HepG2 (cell line): ENCODE measurements around the gene OXSM. TPM values are rescaled to one million over a fixed set of nuclear protein-coding genes. Genes with fewer than 3 reads are reported as not detected.
A peak's percentile ranks its signal among the peaks of the same experiment; 100 is the strongest.

Experiments
- ATF7 ChIP-seq, 2 experiments: fragments of 450-650 bp in 1 of 2; sonication (generic) in 1 of 2; formaldehyde crosslinking in 1 of 2; IDR thresholded peaks; 2 replicates each; pipeline versions ENCODE4 v1.4.0 to v1.6.1; 2016 to 2020; ENCODE audit warnings: antibody characterized with exemption in 1 of 2, mild to moderate bottlenecking in 1 of 2, missing genetic modification reagents in 1 of 2
- GABPB1 ChIP-seq: IDR thresholded peaks from 2 replicates; pipeline ENCODE4 v1.6.1; 2016; ENCODE audit warnings: mild to moderate bottlenecking, missing genetic modification reagents, moderate library complexity, missing compliant biosample characterization
- GLI4 ChIP-seq: sonication (generic); formaldehyde crosslinking; IDR thresholded peaks from 2 replicates; pipeline ENCODE4 v1.5.1; 2020; ENCODE audit warnings: missing genetic modification reagents, mild to moderate bottlenecking, moderate library complexity, borderline replicate concordance
- HMG20A ChIP-seq: IDR thresholded peaks from 2 replicates; pipeline ENCODE4 v1.6.1; 2016; ENCODE audit warnings: borderline replicate concordance
- KAT8 ChIP-seq: IDR thresholded peaks from 2 replicates; pipeline ENCODE4 v1.6.1; 2016; ENCODE audit warnings: missing genetic modification reagents, missing compliant biosample characterization
- RCOR2 ChIP-seq: IDR thresholded peaks from 2 replicates; pipeline ENCODE4 v1.6.1; 2016; ENCODE audit warnings: missing biosample characterization, missing genetic modification reagents
- SMAD9 ChIP-seq: sonication (generic); formaldehyde crosslinking; IDR thresholded peaks from 2 replicates; pipeline ENCODE4 v1.5.1; 2020; ENCODE audit warnings: mild to moderate bottlenecking, missing genetic modification reagents
- SNAPC4 ChIP-seq: sonication (generic); formaldehyde crosslinking; IDR thresholded peaks from 2 replicates; pipeline ENCODE4 v1.4.0; 2020; ENCODE audit warnings: mild to moderate bottlenecking, missing genetic modification reagents
- TAF1 ChIP-seq: sonication (generic); formaldehyde crosslinking; IDR thresholded peaks from 2 replicates; pipeline ENCODE4 v1.4.0; 2020; ENCODE audit warnings: missing genetic modification reagents
- TEAD2 ChIP-seq: sonication (generic); formaldehyde crosslinking; IDR thresholded peaks from 2 replicates; pipeline ENCODE4 v1.9.0; 2021; ENCODE audit warnings: missing genetic modification reagents
- TFDP1 ChIP-seq: IDR thresholded peaks from 2 replicates; pipeline ENCODE4 v1.6.1; 2016; ENCODE audit warnings: missing compliant biosample characterization, missing genetic modification reagents, borderline replicate concordance
- TSC22D2 ChIP-seq: sonication (generic); formaldehyde crosslinking; IDR thresholded peaks from 2 replicates; pipeline ENCODE4 v1.5.1; 2020; ENCODE audit warnings: missing genetic modification reagents, mild to moderate bottlenecking, borderline replicate concordance
- ZFAT ChIP-seq: sonication (generic); formaldehyde crosslinking; conservative IDR thresholded peaks from 2 replicates; pipeline ENCODE4 v1.8.1; 2023; ENCODE audit warnings: missing genetic modification reagents, inconsistent platforms
- ZKSCAN8 ChIP-seq: IDR thresholded peaks from 2 replicates; pipeline ENCODE4 v1.6.1; 2016; ENCODE audit warnings: borderline replicate concordance, missing genetic modification reagents, missing compliant biosample characterization
- ZNF17 ChIP-seq: sonication (generic); formaldehyde crosslinking; IDR thresholded peaks from 2 replicates; pipeline ENCODE4 v1.5.0; 2020; ENCODE audit warnings: mild to moderate bottlenecking, missing genetic modification reagents
- ZNF224 ChIP-seq: sonication (generic); formaldehyde crosslinking; IDR thresholded peaks from 2 replicates; pipeline ENCODE4 v1.5.0; 2020; ENCODE audit warnings: mild to moderate bottlenecking, missing genetic modification reagents
- ZNF382 ChIP-seq: sonication (generic); formaldehyde crosslinking; IDR thresholded peaks from 2 replicates; pipeline ENCODE4 v1.5.0; 2020; ENCODE audit warnings: missing genetic modification reagents, mild to moderate bottlenecking, borderline replicate concordance
- ZNF552 ChIP-seq: sonication (generic); formaldehyde crosslinking; IDR thresholded peaks from 2 replicates; pipeline ENCODE4 v1.9.0; 2022; ENCODE audit warnings: missing genetic modification reagents, mild to moderate bottlenecking, borderline replicate concordance
- ZNF605 ChIP-seq: sonication (generic); formaldehyde crosslinking; IDR thresholded peaks from 2 replicates; pipeline ENCODE4 v1.8.0; 2022; ENCODE audit warnings: mild to moderate bottlenecking, missing genetic modification reagents
- ZSCAN31 ChIP-seq: sonication (generic); formaldehyde crosslinking; IDR thresholded peaks from 2 replicates; pipeline ENCODE4 v1.5.0; 2020; ENCODE audit warnings: low read depth, mild to moderate bottlenecking, missing genetic modification reagents
- polyA plus RNA-seq, 8 experiments: library from polyadenylated mRNA; depleted of rRNA in 3 of 8; stranded (reverse) in 7 of 8; unstranded in 1 of 8; fragments of >200 nt; fragmentation: Illumina TruSeq in 4 of 8; extraction: Trizol in 4 of 8; gene quantifications; 2 replicates each; pipeline versions ENCODE4 v1.2.1 to v1.2.3, GENCODE V29; 2011 to 2016; ENCODE audit warnings: low read depth in 4 of 8, missing spikeins in 1 of 8, mixed read lengths in 1 of 8; ENCODE audit not compliant: insufficient read depth in 1 of 8
- total RNA-seq, 5 experiments: library from RNA; depleted of rRNA; stranded (reverse); fragments of >200 nt; fragmentation: Illumina TruSeq; extraction: Trizol; gene quantifications; 2 replicates each; pipeline ENCODE4 v1.2.3, GENCODE V29; 2016; ENCODE audit warnings: low read depth in 1 of 5
- TF ChIP-seq, protein P1 (sequence below): sonication (generic); formaldehyde crosslinking; IDR thresholded peaks from 2 replicates; pipeline ENCODE4 v1.8.0; 2022; ENCODE audit warnings: mild to moderate bottlenecking, missing genetic modification reagents; ENCODE audit not compliant: insufficient replicate concordance

The OXSM gene
- total and polyA plus RNA-seq, 2 of the 13 experiments (the other 11 are each of a cell fraction or from before 2014, with no cell fraction given): 18.2 to 34.4 TPM

- 0 out of 2 replicates have a peak, but pooled peaks have one; percentile 17 for TF ChIP-seq ZNF605
- no peak; the same call in 1 of the 2 replicates for TF ChIP-seq SMAD9 (CRISPR knock-in tag)
- no peak for TF ChIP-seq ATF7 (IDR thresholded peaks at IDR 0.05)
- peak; percentile 67; the same call in 1 of the 2 replicates for TF ChIP-seq ATF7 (CRISPR knock-in tag; IDR thresholded peaks at IDR 0.05)
- no peak for TF ChIP-seq RCOR2 (CRISPR knock-in tag)
- TF ChIP-seq ZNF552 (CRISPR knock-in tag): peak; percentile 79
- peak; percentile 82; the same call in 1 of the 2 replicates for TF ChIP-seq ZSCAN31 (CRISPR knock-in tag)
- peak; percentile 72; the same call in 1 of the 2 replicates for TF ChIP-seq TSC22D2 (CRISPR knock-in tag)
- no peak for TF ChIP-seq ZNF382
- TF ChIP-seq TFDP1 (CRISPR knock-in tag): peak; percentile 79; the same call in 1 of the 2 replicates
- 0 out of 2 replicates have a peak, but pooled peaks have one; percentile 55 for TF ChIP-seq TEAD2 (CRISPR knock-in tag)
- no peak for TF ChIP-seq ZNF224
- TF ChIP-seq HMG20A (CRISPR knock-in tag): no peak
- TF ChIP-seq ZFAT (CRISPR knock-in tag): no peak
- no peak for TF ChIP-seq SNAPC4 (CRISPR knock-in tag)
- TF ChIP-seq ZNF17 (CRISPR knock-in tag): no peak
- no peak; the same call in 1 of the 2 replicates for TF ChIP-seq ZKSCAN8
- peak; percentile 88 for TF ChIP-seq GABPB1
- TF ChIP-seq GLI4 (CRISPR knock-in tag): no peak
- TF ChIP-seq, protein P1, sequence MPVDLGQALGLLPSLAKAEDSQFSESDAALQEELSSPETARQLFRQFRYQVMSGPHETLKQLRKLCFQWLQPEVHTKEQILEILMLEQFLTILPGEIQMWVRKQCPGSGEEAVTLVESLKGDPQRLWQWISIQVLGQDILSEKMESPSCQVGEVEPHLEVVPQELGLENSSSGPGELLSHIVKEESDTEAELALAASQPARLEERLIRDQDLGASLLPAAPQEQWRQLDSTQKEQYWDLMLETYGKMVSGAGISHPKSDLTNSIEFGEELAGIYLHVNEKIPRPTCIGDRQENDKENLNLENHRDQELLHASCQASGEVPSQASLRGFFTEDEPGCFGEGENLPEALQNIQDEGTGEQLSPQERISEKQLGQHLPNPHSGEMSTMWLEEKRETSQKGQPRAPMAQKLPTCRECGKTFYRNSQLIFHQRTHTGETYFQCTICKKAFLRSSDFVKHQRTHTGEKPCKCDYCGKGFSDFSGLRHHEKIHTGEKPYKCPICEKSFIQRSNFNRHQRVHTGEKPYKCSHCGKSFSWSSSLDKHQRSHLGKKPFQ (CRISPR knock-in tag): no peak
- TF ChIP-seq KAT8: peak; percentile 90
- TF ChIP-seq TAF1 (CRISPR knock-in tag): peak; percentile 88
Measured at GRCh38 chr3:25789596-25790556, at the start of gene OXSM (continued).
